Measurements from ENCODE around the gene C15orf39. TPM values are rescaled to one million over a fixed set of nuclear protein-coding genes. Genes with fewer than 3 reads are reported as not detected.

The C15orf39 gene
- total and polyA plus RNA-seq, 9 of the 15 experiments (the other 6 are each of a cell fraction or from before 2014, with no cell fraction given), result 0.31 to 29.8 (median 4.4) TPM

DNA sequence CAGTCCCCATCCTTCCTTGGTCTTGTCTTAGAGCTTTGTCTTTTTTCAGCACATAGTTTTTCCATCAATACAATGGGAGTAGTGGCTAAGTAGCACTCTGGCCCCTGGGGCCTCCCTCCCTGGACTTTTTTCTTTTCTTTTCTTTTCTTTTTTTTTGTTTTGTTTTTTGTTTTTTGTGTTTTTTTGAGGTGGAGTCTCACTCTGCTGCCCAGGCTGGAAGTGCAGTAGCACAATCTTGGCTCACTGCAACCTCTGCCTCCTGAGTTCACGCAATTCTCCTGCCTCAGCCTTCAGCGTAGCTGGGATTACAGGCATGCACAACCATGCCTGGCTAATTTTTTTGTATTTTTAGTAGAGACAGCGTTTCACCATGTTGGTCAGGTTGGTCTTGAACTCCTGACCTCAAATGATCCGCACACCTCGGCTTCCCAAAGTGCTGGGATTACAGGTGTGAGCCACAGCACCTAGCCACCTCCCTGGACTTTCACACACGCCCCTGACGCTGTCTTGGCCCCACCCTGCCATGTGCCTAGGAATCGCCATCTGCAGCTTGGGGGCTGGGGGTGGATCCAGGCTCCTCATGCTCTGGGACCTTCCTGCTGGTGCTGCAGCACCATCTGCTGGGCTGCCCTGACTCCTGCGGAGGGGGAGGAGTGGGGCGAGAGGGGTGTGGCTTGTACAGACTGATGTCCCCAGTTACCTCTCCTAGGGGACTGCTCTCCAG, 2.8 kb downstream of the C15orf39 start (continued):
- TF ChIP-seq GABPB1 (CRISPR knock-in tag; IDR thresholded peaks at IDR 0.05) (peak; percentile 72), ZSCAN32 (CRISPR knock-in tag; IDR thresholded peaks at IDR 0.05) (no peak), ZNF41 (CRISPR knock-in tag; conservative IDR thresholded peaks at IDR 0.05) (no peak), NEUROD1 (IDR thresholded peaks at IDR 0.05; ENCODE audit: borderline replicate concordance, low read depth, low read length, partially characterized antibody) (peak; percentile 57), CREB1 (IDR thresholded peaks at IDR 0.05) (no peak), CREB1 (CRISPR knock-in tag; IDR thresholded peaks at IDR 0.05) (peak; percentile 58), CHD2 (IDR thresholded peaks at IDR 0.05; ENCODE audit: low read depth, low read length) (peak; percentile 46; the same call in 1 of the 2 replicates), EP400 (IDR thresholded peaks at IDR 0.05) (peak; percentile 94), RAD21 (CRISPR knock-in tag; conservative IDR thresholded peaks at IDR 0.05 in 1 of 2, IDR thresholded peaks at IDR 0.05 in 1 of 2) (peak; percentile 99), CBFA2T3 (IDR thresholded peaks at IDR 0.05) (peak; percentile 61), NFATC3 (IDR thresholded peaks at IDR 0.05) (no peak), KLF13 (tag; IDR thresholded peaks at IDR 0.05; ENCODE audit: borderline replicate concordance, low read depth) (peak; percentile 96), FOXK2 (conservative IDR thresholded peaks at IDR 0.05 in 1 of 2, IDR thresholded peaks at IDR 0.05 in 1 of 2; ENCODE audit: low read depth in 2 of 2) (peak in 1 of 2 experiments; percentile 54; a peak in 1 of 4 replicates), JUND (IDR thresholded peaks at IDR 0.05; ENCODE audit: borderline replicate concordance, low read depth, low read length) (peak; percentile 56; the same call in 1 of the 2 replicates), JUND (tag; IDR thresholded peaks at IDR 0.05; ENCODE audit: borderline replicate concordance, low read depth, low read length) (peak; percentile 32; the same call in 1 of the 3 replicates), SIN3A (IDR thresholded peaks at IDR 0.05; ENCODE audit: borderline replicate concordance in 2 of 2, control insufficient read depth in 1 of 2, low read depth in 2 of 2, low read length in 2 of 2) (peak; percentile 74 to 97; a peak in 2 of 4 replicates), CBX3 (IDR thresholded peaks at IDR 0.05; ENCODE audit: borderline replicate concordance in 1 of 2, low read length in 2 of 2) (no peak; a peak in 1 of 3 replicates), MAFK (IDR thresholded peaks at IDR 0.05; ENCODE audit: low read length) (no peak), RNF2 (IDR thresholded peaks at IDR 0.05) (peak; percentile 54; the same call in 1 of the 2 replicates)
- TF ChIP-seq, protein P1, sequence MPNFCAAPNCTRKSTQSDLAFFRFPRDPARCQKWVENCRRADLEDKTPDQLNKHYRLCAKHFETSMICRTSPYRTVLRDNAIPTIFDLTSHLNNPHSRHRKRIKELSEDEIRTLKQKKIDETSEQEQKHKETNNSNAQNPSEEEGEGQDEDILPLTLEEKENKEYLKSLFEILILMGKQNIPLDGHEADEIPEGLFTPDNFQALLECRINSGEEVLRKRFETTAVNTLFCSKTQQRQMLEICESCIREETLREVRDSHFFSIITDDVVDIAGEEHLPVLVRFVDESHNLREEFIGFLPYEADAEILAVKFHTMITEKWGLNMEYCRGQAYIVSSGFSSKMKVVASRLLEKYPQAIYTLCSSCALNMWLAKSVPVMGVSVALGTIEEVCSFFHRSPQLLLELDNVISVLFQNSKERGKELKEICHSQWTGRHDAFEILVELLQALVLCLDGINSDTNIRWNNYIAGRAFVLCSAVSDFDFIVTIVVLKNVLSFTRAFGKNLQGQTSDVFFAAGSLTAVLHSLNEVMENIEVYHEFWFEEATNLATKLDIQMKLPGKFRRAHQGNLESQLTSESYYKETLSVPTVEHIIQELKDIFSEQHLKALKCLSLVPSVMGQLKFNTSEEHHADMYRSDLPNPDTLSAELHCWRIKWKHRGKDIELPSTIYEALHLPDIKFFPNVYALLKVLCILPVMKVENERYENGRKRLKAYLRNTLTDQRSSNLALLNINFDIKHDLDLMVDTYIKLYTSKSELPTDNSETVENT (CRISPR knock-in tag; IDR thresholded peaks at IDR 0.05), result no peak
- TF ChIP-seq, protein P2, sequence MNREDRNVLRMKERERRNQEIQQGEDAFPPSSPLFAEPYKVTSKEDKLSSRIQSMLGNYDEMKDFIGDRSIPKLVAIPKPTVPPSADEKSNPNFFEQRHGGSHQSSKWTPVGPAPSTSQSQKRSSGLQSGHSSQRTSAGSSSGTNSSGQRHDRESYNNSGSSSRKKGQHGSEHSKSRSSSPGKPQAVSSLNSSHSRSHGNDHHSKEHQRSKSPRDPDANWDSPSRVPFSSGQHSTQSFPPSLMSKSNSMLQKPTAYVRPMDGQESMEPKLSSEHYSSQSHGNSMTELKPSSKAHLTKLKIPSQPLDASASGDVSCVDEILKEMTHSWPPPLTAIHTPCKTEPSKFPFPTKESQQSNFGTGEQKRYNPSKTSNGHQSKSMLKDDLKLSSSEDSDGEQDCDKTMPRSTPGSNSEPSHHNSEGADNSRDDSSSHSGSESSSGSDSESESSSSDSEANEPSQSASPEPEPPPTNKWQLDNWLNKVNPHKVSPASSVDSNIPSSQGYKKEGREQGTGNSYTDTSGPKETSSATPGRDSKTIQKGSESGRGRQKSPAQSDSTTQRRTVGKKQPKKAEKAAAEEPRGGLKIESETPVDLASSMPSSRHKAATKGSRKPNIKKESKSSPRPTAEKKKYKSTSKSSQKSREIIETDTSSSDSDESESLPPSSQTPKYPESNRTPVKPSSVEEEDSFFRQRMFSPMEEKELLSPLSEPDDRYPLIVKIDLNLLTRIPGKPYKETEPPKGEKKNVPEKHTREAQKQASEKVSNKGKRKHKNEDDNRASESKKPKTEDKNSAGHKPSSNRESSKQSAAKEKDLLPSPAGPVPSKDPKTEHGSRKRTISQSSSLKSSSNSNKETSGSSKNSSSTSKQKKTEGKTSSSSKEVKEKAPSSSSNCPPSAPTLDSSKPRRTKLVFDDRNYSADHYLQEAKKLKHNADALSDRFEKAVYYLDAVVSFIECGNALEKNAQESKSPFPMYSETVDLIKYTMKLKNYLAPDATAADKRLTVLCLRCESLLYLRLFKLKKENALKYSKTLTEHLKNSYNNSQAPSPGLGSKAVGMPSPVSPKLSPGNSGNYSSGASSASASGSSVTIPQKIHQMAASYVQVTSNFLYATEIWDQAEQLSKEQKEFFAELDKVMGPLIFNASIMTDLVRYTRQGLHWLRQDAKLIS (CRISPR knock-in tag; IDR thresholded peaks at IDR 0.05), result 0 out of 2 replicates have a peak, but pooled peaks have one; percentile 67
